ENCODE results near the gene AUP1. TPM values are rescaled to one million over a fixed set of nuclear protein-coding genes. Genes with fewer than 3 reads are reported as not detected.
A peak's percentile ranks its signal among the peaks of the same experiment; 100 is the strongest.

Gene AUP1
- total RNA-seq, 4 donors from 2014 or later = 164 to 264 (median 189) TPM

- Histone ChIP-seq H3K27me3 (no peaks in the 10 kb centered on the region), H3K9me3 (no peaks in the 10 kb centered on the region), H3K27ac (no peak overlapping the region), H3K4me1 (peaks cover 0 to 19% (median 14%) of the 10 kb centered on the region in 4 donors), H3K36me3 (no peaks in the 10 kb centered on the region), H3K4me3 (no peak overlapping the region)
- no peak for DNase-seq
- TF ChIP-seq EP300 (IDR thresholded peaks at IDR 0.05; ENCODE audit: low read depth) = no peak
- no peak for TF ChIP-seq POLR2AphosphoS5 (IDR thresholded peaks at IDR 0.05)
- TF ChIP-seq POLR2A (IDR thresholded peaks at IDR 0.05) = no peak
- no peak for TF ChIP-seq CTCF (IDR thresholded peaks at IDR 0.05)
- WGBS, 2 donors (ENCODE audit: low coverage in 1 of 2) = 78 to 79% methylated on average over 4 to 6 of the region's 6 CpGs
- intact Hi-C loops (cut with DNase I; ENCODE audit: low total_unique reads) (no loop called here), in situ Hi-C loops (cut with MboI; ENCODE audit: low pct_ligation_motif_present in 1 of 4, low pct_unique_long_range_greater_than_20kb in 1 of 4, low sequenced_read_pairs in 3 of 4) (no loop called here)
Measured at GRCh38 chr2:74560591-74560990, 31.1 kb upstream of the AUP1 start.

- TF ChIP-seq POLR2AphosphoS5 (IDR thresholded peaks at IDR 0.05) (no peak), POLR2A (IDR thresholded peaks at IDR 0.05) (no peak), CTCF (IDR thresholded peaks at IDR 0.05) (no peak)
- Histone ChIP-seq H3K27ac (no peak overlapping the region), H3K27me3 (no peaks in the 10 kb centered on the region), H3K9me3 (no peaks in the 10 kb centered on the region), H3K4me3 (no peak overlapping the region), H3K4me1 (peaks cover 4 to 23% (median 19%) of the 10 kb centered on the region in 4 donors), H3K36me3 (no peaks in the 10 kb centered on the region)
- in situ Hi-C loops (cut with MboI; ENCODE audit: low pct_ligation_motif_present in 1 of 4, low pct_unique_long_range_greater_than_20kb in 1 of 4, low sequenced_read_pairs in 3 of 4) = no loop called here
- WGBS, 2 donors (ENCODE audit: low coverage in 1 of 2) = 10 to 26% methylated on average over 2 to 5 of the region's 5 CpGs
- no peak for DNase-seq
- intact Hi-C loops (cut with DNase I; ENCODE audit: low total_unique reads) = no loop called here
Measured at GRCh38 chr2:74559912-74560311, 30.4 kb upstream of the AUP1 start.

- WGBS, 2 donors (ENCODE audit: low coverage in 1 of 2) = 40 to 59% methylated on average over 4 to 7 of the region's 7 CpGs
Measured at GRCh38 chr2:74558284-74559230, 29.1 kb upstream of the AUP1 start.

More at GRCh38 chr2:74558284-74559230, 29.1 kb upstream of the AUP1 start:
- intact Hi-C loops (cut with DNase I; ENCODE audit: low total_unique reads) (no loop called here), in situ Hi-C loops (cut with MboI; ENCODE audit: low pct_ligation_motif_present in 1 of 4, low pct_unique_long_range_greater_than_20kb in 1 of 4, low sequenced_read_pairs in 3 of 4) (no loop called here)
- Histone ChIP-seq H3K36me3 (no peaks in the 10 kb centered on the region), H3K27ac (peak overlapping the region; percentile 9 to 55 (median 22)), H3K4me3 (no peak overlapping the region), H3K4me1 (peaks cover 4 to 30% (median 19%) of the 10 kb centered on the region in 4 donors), H3K27me3 (no peaks in the 10 kb centered on the region), H3K9me3 (no peaks in the 10 kb centered on the region)
- TF ChIP-seq EP300 (IDR thresholded peaks at IDR 0.05; ENCODE audit: low read depth) = no peak
- no peak for TF ChIP-seq POLR2AphosphoS5 (IDR thresholded peaks at IDR 0.05)
- TF ChIP-seq CTCF (IDR thresholded peaks at IDR 0.05) = no peak
- TF ChIP-seq POLR2A (IDR thresholded peaks at IDR 0.05) = no peak
- DNase-seq = no peak

Data from transverse colon (tissue), 4 donors.